NCI-H2171 (cell line): ENCODE data around the gene ESRRG.
"Not testable (repeated sequence)": the region's sequence is repeated elsewhere in the genome, so short reads cannot be mapped to it uniquely, and the experiment has no call there.

ENCODE experiments used
- DNase-seq: peaks from one replicate; lab custom pipeline; 2025; lab: John Stamatoyannopoulos, UW

ESRRG gene

DNA sequence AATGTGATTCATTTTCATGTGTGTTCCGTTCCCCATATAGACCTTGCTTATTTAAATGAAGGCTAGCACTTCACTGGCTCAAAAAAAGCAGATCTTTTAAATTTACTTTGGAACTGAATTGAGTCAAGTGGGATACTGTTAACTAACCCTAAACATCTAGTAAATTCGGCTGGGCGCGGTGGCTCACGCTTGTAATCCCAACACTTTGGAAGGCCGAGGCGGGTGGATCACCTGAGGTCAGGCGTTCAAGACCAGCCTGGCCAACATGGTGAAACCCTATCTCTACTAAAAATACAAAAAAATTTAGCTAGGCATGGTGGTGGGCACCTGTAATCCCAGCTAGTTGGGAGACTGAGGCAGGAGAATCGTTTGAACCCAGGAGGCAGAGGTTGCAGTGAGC, 19.2 kb downstream of the ESRRG start:
- not testable (repeated sequence) for DNase-seq

DNA sequence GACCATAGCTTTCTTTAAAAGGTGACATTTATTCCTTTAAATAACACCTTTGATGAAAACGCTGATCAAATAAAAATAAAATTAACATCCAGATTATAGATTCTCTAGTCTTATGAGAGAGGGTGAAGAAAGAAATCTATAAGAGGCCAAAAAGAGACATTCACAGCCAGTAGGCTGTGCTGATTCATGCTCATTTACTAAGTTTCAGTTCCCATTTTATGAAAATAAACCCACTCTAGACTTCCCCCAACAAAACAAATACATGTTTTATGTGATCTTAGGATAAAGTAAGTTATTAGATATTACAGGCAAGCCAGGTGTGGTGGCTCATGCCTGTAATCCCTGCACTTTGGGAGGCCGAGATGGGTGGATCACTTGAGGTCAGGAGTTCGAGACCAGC, 21.1 kb downstream of the ESRRG start:
- no peak for DNase-seq

DNA sequence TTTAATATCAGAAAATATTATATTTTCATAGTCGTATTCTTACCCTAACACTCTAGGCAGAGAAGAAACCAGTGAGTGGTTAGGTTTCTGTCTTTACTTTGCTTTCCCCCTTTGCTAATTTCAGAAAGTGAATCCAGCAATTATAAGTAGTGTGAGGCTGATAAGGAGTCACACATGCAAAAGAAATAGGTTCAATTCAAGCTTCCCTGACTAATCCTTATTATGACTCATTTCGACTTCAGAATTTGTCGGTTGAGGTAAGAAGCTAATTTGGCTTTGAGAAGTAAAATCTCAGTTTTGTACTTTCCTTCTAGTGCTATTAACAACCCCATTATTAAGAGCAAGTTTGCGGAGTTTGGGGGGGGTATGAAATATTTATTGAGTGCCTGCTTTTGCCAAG, 22.4 kb downstream of the ESRRG start:
- DNase-seq = no peak

DNA sequence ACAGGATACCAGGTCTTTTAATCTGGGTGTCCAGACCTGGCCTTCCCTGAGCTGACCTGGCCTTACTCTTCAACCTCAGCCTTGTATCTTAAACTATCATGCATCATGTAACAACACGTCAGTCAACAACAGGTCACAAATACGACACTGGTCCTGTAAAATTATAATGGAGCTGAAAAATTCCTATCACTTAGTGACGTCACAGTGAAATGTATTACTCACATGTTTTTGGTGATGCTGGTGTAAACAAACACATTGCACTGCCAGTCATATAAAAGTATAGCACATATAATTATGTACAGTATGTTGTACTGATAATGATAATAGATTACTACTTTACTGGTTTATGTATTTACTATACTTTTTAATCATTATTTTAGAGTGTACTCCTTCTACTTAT, 31.5 kb downstream of the ESRRG start:
- DNase-seq = no peak

DNA sequence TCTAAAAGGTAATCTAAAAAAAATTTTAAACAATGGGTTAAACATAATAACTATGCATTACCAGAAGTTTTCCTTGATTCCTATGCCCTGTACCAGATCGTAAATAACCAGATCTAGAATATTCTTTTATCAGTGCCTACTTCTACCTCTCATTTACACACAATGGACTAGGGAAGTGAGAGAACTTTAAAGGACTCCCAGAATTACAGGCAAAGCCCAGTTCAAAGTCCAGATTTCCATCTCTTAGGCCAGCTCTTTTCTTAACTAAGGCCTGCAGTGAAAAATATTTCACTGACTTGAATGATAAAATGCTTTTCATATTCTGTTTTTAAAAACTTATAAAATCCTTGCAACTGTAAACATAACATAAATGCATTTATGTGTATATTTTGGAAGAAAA, 32.6 kb downstream of the ESRRG start:
- no peak for DNase-seq

DNA sequence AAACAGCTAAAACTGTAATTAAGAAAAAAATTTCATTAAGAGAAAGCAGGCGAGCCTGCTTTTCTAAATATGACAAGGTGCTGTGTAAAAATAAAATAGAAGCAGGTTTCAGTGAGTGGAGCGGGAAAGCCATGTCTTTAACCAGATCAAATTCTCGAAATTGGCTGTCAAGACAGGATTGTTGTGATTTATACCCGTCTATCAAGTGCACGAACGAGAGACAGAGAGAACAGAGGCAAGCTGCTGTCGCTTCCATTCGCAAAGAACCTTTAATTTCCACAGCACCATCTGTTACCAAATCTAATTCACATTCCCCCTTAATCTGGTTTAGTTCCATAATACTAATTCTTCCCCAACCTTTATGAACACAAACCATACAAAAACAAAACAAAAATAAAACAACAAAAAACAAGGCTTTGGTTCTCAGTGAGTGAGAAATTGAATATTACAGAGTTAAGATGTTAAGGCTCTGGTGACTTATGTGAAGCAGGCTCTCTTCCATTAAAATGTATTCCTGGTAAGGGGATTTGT, 35.0 kb downstream of the ESRRG start:
- peak; percentile 82 for DNase-seq

DNA sequence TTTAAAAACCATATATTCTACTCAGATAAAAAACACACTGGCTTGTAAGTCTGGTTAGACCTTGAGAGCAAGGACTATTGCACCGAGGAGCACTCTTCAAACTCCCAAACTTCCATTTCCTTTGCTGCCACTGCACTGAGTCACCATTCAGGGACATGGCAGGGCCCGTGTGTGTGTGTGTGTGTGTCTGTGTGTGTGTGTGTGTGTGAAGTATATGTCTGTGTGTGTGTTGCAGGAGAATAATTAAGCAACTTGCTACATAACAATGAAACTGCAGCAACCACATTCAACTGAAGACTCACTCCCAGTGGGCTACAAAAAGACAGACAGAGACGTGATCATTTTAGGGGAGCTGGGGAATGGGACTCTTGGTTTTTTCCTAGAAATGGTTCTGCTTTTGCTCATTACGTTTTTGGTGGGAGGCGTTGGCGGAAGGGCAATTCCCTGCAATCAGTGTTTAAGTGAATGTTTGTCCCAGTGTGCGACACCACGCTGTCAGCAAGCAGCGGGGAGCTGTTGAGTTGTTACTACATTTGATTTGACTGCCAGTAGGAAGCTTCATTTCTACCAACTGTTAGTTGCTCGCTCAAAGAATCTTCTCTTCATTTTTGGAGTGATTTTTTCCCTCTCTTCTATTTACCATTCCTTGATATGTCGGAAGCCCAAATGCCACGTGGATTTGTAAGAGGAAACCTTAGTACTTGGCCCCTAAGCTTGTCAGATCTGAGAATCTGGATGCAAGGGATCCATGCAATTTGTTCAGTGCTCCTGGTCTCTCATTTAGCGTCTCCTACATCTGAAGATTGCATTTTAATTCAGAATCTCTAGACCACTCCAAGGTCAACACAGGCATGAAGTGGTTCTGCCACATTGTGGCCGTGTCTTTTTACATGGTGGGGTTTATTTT, 36.1 kb downstream of the ESRRG start:
- DNase-seq = no peak

DNA sequence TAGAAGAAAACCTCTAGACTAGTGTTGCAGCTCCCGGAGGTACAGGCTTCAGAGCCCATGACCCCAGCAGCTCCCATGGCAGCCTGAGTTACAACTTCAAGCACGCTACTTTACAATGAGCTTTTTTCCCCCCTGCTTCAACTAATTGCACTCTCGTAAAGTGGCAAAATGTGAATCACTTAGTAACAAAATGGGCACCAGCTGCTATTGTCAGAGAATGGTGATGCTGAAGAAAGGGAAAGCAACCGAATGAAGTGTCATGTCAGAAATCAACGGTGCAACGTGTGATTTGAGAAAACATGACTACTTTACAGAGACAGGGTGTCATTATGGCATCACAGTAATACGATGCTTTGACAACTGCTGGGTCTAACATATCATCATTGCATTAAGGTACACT, 40.5 kb downstream of the ESRRG start:
- peak; percentile 42 for DNase-seq

DNA sequence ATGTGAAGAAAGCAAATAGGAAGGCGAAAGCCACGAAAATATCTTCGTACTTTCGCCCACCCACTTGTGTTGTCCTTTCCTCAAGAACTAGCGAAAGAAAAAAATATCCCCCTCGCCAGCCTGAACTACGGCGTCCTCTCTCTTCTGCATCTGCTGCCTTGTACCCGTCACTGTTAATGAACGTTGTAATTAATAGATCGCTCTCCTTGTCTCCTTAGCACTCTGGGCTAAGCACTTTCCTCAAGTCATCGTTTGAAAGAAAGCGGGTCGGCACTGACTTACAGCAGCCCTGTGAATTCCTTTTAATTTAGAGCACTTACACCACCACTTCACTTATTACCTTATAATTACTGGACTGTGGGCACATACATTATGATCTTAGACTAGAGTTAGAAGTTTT, 44.1 kb downstream of the ESRRG start:
- no peak for DNase-seq

DNA sequence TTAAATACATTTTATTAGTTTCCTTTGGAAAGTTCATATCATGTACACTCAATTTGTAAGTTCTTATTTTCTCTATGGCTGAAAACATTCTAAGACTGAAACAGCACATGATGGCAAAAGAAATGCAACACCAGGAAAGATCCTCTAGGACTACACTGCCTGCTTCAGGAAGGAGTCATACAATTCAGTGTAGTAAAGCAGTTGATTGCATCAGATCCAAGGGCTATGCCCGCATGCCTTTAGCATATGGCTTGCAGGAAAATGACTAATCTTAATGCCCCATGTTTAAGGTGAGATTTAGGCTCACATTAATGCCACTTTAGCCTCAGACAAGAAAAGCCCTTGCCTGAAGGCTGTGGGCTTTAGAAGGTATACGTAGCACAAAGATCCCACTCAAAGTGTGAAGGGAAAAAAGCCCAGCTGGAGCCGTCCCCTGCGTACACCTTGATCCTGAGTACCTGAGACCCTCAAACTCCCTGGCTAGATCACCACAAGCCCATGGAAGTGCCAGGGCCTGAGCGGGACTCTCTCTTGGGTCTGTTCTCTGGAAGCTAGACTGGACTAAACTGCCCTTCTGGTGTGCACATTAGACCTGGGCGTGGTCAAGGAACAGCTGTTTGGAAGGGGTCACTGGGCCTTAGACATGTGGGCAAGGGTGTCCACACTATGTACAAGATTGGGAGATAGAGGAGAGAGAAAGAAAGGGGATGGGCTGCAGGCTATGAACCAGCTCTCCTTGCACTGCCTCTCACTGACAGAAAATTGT, 52.9 kb downstream of the ESRRG start:
- DNase-seq = no peak

DNA sequence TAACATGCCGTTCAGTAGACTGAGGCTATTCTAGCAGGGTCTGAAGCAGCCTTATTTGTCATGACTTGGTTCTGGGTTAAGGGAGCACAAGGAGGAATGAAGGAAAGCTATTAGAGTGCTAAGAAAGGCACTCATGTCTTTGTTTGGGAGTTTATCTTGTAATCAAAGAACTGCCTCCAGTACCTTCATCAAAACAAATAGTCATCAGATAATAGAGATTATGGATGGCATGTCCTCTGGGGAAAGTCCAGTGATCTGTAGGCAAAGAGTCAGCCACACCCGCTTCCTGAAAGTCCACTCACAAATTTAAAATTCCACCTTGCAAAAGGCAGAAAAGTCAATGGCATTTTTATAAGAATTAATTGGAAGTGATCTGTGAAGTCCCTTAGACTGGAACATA, 56.8 kb downstream of the ESRRG start:
- DNase-seq = no peak

DNA sequence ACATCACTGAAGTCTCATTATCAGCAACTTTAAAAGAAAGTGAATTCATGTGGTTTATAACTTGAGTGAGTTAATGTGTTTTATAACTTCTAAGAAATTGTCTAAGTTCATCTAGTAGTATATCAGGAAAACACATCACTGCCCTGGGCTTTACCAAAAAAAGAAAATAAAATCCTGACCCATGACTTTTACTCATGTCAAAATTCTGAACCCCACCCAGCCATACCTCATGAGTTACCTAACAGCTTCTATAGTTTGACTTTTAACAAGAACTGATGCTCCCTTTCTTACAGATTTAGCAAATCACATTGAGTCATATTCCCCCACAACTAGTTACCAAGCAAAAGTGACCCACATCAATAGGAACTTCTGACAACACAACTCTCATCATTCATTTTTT, 57.4 kb downstream of the ESRRG start:
- DNase-seq = no peak

DNA sequence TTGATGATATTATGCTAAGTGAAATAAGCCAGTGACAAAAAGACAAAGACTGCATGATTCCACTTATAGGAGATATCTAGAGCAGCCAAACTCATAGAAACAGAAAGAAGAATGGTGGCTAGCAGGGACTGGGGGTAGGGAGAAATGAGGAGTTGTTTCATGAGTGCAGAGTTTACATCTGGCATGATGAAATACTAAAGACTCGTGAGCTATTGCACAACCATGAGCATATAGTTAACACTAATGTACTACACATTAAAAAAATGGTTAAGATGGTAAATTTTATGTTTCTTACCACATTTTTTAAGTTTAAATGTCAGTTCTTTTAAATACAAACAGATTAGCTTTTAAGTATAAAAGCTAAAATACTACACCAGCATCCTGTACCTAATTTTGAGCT, 57.8 kb downstream of the ESRRG start:
- no peak for DNase-seq

DNA sequence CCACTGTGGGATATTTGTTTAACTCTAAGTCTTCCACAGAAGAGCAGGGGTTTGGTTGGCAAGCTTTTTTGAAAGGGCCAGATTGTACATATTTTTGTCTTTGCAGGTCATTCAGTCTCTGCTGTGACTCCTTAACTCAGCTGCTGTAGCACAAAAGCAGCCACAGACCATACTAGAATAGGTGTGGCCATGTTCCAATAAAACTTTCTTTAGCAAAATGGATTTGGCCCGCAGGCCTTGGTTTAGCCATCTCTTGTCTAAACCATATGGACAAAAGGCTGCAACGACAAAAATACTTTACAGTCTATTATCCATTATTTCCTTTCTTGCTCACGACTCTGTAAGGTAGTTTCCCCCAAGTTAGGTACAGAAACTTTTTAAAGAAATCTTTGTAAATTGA, 60.5 kb downstream of the ESRRG start:
- DNase-seq = no peak

DNA sequence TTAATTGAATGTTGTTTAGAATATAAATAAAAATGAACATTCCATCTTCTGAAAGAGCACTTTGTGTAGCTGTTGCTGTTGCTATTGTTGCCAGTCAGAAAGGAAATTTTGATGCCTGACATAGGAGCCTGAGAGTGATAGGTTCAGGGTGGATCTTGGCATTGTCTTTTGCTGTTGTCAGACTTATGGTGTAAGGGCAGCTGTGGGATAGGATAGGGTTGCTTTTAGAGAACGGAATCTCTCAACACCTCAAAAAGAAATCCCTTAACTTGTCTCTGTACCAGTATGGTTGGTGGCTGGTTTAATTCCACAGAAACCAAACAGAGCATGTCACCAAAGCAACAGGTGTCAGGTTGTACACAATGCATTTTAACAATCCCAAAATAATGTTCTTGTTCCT, 62.7 kb downstream of the ESRRG start:
- DNase-seq = no peak

DNA sequence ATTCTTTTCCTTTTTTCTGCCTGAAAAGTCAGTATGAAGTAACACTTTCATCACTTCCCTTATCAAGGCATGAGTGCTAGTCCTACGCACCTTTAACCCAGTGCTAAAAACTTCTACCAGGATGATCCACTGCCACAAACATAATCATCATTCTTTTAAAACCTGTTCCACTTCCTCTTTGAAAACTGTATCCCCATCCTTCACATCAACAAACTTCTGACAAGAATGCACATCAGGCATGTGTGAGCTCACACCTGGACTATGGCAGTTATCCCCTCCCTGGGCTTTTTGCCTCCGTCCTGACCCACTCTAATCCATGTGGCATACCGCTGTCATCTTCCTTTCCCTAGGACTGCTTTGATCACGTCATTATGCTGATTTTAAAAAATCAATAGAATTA, 70.2 kb downstream of the ESRRG start:
- no peak for DNase-seq

DNA sequence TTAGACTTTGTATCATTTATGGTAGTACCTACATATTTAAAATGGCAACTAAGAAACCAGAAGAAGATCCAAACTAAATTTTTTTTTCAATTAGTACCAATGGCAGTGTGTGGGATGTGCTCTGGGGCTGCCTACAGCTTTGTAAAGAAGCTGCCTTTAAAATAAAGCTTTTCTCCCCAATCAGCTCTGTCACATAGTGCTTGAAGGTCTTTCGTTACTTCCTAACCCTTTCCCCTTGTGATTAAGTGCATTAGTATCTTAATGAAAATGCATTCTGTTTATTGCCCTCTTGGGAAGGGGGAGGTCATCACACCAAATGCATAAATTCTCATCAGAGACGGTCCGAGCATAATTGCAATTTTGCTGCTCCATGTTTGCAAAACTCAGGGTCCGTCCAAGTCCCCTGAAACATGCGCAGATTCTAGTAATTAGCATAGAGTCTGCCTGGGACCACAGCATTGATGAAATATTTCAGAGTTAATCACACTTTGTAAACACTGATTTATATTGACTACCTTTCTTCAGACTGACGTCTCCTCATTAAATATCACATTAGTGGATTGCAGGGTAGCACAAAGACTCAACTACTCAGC, 71.3 kb downstream of the ESRRG start:
- DNase-seq = no peak

DNA sequence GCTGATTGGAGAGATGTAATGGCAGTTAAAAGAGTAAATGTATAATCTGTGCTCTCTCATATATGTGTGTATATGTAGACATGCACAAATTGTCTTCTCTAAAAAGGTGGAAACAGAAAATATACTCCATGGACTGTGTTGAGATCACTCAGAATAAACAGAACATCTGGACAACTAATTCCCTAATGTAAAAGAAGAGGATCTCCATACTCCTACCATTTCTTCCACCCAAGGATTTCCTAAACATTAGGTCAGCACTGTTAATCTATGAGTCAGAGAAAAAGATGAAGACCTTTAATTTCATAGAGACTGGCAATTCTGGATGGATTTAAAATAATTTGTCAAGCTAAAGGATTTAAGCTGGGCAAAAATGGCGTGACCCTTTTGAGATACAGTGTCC, 80.1 kb downstream of the ESRRG start:
- no peak for DNase-seq

DNA sequence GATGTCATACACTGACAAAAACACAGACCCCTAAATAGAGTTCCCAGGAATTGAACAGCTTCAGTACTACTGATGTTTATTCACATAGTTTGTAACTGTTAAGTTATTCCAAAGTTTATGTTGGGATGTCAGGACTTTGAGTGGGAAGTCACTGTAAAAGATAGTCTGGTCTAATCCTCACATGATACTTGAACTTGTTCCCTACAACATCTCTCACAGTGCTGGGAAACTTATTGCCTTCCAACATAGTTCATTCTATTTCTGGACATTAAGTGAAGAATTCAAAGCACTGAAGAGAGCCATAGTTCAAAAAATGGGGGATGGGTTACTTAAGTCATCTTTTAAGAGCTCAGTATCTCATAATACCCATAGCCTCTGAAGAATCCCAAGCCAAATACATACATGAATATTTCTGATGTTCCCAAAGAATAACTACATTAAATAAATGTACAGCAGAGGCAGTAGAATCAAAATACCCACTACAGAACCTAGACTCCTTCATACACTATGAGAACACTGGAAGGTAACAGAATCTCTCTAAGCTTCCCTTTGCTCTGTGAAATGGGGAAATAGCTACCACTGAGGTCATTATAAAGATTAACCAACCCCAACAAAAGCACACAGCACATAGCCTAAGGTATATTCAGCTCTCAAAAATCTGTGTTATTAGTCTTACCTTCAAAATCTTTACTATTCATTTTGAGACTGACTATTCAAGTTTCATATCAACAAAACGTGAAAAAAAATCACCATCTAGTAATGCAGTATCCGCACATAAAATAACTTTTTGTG, 81.4 kb downstream of the ESRRG start:
- no peak for DNase-seq

DNA sequence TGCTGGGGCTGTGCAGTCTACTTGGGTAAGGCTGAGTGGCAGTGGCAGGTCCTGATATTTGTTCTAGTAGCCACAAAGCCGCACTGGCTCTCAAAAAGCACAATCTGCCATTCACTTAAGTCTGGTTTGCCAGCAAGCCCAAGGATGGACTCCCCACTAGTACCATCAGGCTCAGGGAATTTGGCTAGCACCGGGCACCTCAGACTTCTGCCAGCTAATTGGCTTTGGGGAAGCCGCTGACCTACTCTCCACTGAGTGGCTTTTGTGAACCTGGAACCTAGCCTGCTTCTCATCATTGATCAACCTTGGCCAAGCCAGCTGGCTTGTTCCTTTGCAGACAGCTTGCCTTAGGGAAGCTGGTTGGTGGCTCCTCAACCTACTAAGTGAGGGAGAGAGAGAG, 83.1 kb downstream of the ESRRG start:
- DNase-seq = no peak

DNA sequence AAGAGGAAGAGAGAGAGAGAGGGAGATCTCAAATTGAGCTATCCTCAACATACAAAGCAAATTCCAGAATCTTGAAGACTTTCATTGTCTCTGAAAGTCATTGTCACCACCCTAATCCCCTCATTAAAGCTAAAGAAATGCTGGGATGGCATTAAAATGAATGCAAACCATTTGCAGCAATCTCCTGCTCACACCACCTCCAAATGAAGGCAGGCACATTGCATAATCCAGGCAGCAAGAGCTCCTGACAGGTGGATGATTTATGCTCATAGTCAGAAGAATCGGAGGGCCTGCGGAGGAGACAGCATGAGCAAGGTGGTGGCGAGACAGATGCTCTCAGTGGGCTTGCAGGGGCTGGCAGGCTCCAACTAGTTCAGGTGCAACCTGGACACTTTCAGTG, 90.2 kb downstream of the ESRRG start:
- DNase-seq = peak; percentile 92

DNA sequence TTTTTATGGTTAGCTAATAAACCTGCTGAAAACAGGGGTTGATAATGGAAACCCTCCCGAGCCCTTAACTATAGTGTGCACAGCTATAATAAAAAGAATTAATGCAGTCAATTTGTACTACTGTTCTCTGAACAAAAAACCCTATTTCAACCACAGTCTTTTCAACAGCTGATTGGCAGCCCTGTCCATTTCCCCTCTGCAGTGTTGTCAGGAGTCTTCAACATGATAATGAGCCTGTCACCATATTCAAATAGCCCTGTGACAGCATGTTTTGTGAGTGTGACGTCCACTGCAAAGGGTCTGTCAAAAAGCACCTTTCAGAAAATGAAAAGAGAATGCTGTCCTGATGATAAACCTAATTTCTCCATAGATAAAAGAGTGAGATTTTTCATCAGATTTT, 92.7 kb downstream of the ESRRG start:
- no peak for DNase-seq
